ENCODE results near the gene GABRG3.

DNA sequence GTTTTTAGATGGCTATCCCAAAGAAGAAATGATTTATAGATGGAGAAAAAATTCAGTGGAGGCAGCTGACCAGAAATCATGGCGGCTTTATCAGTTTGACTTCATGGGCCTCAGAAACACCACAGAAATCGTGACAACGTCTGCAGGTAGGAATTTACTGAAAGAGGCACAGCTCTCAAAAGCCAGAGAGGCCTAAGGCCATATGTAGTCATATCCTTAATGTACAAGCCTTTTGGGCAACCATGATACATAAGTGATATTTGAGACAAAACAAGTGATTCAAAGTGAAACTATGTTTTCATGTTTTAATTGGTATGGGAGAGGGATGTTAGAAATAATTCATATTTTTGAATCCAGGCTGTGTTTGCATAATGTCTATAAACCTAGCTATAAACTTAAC, 509.7 kb downstream of the GABRG3 start:
- TF ChIP-seq EZH2phosphoT487 (IDR thresholded peaks at IDR 0.05; ENCODE audit: borderline replicate concordance), result no peak
- no peak for TF ChIP-seq REST (IDR thresholded peaks at IDR 0.05; ENCODE audit: low read depth)

Measured in HCT116 (cell line).